Nephron progenitor cell (in vitro differentiated cells): ENCODE data around the gene HTRA3.
"Not testable (repeated sequence)": the region's sequence is repeated elsewhere in the genome, so short reads cannot be mapped to it uniquely, and the experiment has no call there.

ENCODE experiments used
- DNase-seq: peaks from one replicate; pipeline ENCODE4 v3.0.0; 2021
- H3K27ac Mint-ChIP-seq: 2 replicates; pipeline ENCODE4 v1.8.0; 2021; ENCODE audit warnings: mild to moderate bottlenecking, moderate library complexity, mixed read lengths
- H3K27me3 Mint-ChIP-seq: 2 replicates; pipeline ENCODE4 v1.8.0; 2021; ENCODE audit warnings: mild to moderate bottlenecking, low read depth, mixed read lengths; ENCODE audit not compliant: poor library complexity
- H3K36me3 Mint-ChIP-seq: 2 replicates; pipeline ENCODE4 v1.8.0; 2021; ENCODE audit warnings: low read depth, mixed read lengths
- H3K4me1 Mint-ChIP-seq: 2 replicates; pipeline ENCODE4 v1.8.0; 2021; ENCODE audit warnings: mixed read lengths
- H3K4me3 Mint-ChIP-seq: 2 replicates; pipeline ENCODE4 v1.8.0; 2021; ENCODE audit warnings: mild to moderate bottlenecking, moderate library complexity, mixed read lengths
- H3K9me3 Mint-ChIP-seq: 2 replicates; pipeline ENCODE4 v1.8.0; 2021; ENCODE audit warnings: mild to moderate bottlenecking, moderate library complexity, mixed read lengths
- CTCF ChIP-seq: fragments of 200-600 bp; sonication (generic); IDR thresholded peaks from 2 replicates; pipeline ENCODE4 v1.5.0; 2021; ENCODE audit warnings: antibody characterized with exemption

HTRA3 gene

GRCh38 chr4:8348071-8348470, 78.5 kb downstream of the HTRA3 start:
- Mint-ChIP-seq H3K4me1 (peaks cover 39% of the 10 kb centered on the region), H3K36me3 (no peaks in the 10 kb centered on the region), H3K4me3 (no peak overlapping the region), H3K9me3 (no peaks in the 10 kb centered on the region), H3K27me3 (peaks cover 2% of the 10 kb centered on the region), H3K27ac (no peak overlapping the region)
- no peak for DNase-seq
- TF ChIP-seq CTCF = no peak

- H3K36me3 Mint-ChIP-seq, H3K27me3 Mint-ChIP-seq, H3K4me3 Mint-ChIP-seq, H3K9me3 Mint-ChIP-seq, DNase-seq, H3K27ac Mint-ChIP-seq: not testable (repeated sequence)
- peaks cover 50% of the 10 kb centered on the region for H3K4me1 Mint-ChIP-seq
Measured at GRCh38 chr4:8349236-8349635, 79.7 kb downstream of the HTRA3 start.

GRCh38 chr4:8349664-8350236, 80.2 kb downstream of the HTRA3 start:
- no peak for DNase-seq
- H3K9me3 Mint-ChIP-seq = no peaks in the 10 kb centered on the region
- H3K27me3 Mint-ChIP-seq = peaks cover 6% of the 10 kb centered on the region
- no peak overlapping the region for H3K4me3 Mint-ChIP-seq
- peak overlapping the region; percentile 78 for H3K27ac Mint-ChIP-seq
- peaks cover 55% of the 10 kb centered on the region for H3K4me1 Mint-ChIP-seq
- no peak for TF ChIP-seq CTCF
- peaks cover 5% of the 10 kb centered on the region for H3K36me3 Mint-ChIP-seq

GRCh38 chr4:8350352-8350751, 80.8 kb downstream of the HTRA3 start:
- H3K36me3 Mint-ChIP-seq = peaks cover 5% of the 10 kb centered on the region
- H3K27ac Mint-ChIP-seq = peak overlapping the region; percentile 72
- H3K4me3 Mint-ChIP-seq = no peak overlapping the region
- peaks cover 55% of the 10 kb centered on the region for H3K4me1 Mint-ChIP-seq
- H3K27me3 Mint-ChIP-seq = peaks cover 6% of the 10 kb centered on the region
- no peak for DNase-seq
- no peaks in the 10 kb centered on the region for H3K9me3 Mint-ChIP-seq
- TF ChIP-seq CTCF = no peak

- no peak for DNase-seq
- peak overlapping the region; percentile 72 for H3K27ac Mint-ChIP-seq
- H3K27me3 Mint-ChIP-seq = peaks cover 6% of the 10 kb centered on the region
Measured at GRCh38 chr4:8350841-8351461, 81.4 kb downstream of the HTRA3 start.

GRCh38 chr4:8351931-8352367, 82.4 kb downstream of the HTRA3 start:
- peaks cover 55% of the 10 kb centered on the region for H3K4me1 Mint-ChIP-seq
- DNase-seq = no peak
- no peak for TF ChIP-seq CTCF
- no peaks in the 10 kb centered on the region for H3K9me3 Mint-ChIP-seq
- no peak overlapping the region for H3K4me3 Mint-ChIP-seq
- peaks cover 5% of the 10 kb centered on the region for H3K36me3 Mint-ChIP-seq
- peak overlapping the region; percentile 88 for H3K27ac Mint-ChIP-seq
- H3K27me3 Mint-ChIP-seq = peaks cover 4% of the 10 kb centered on the region

More at GRCh38 chr4:8350841-8351461, 81.4 kb downstream of the HTRA3 start:
- Mint-ChIP-seq H3K9me3 (no peaks in the 10 kb centered on the region), H3K36me3 (peaks cover 5% of the 10 kb centered on the region), H3K4me1 (peaks cover 55% of the 10 kb centered on the region), H3K4me3 (no peak overlapping the region)
- no peak for TF ChIP-seq CTCF
